ENCODE results near the gene APOC3.

APOC3 gene

DNA sequence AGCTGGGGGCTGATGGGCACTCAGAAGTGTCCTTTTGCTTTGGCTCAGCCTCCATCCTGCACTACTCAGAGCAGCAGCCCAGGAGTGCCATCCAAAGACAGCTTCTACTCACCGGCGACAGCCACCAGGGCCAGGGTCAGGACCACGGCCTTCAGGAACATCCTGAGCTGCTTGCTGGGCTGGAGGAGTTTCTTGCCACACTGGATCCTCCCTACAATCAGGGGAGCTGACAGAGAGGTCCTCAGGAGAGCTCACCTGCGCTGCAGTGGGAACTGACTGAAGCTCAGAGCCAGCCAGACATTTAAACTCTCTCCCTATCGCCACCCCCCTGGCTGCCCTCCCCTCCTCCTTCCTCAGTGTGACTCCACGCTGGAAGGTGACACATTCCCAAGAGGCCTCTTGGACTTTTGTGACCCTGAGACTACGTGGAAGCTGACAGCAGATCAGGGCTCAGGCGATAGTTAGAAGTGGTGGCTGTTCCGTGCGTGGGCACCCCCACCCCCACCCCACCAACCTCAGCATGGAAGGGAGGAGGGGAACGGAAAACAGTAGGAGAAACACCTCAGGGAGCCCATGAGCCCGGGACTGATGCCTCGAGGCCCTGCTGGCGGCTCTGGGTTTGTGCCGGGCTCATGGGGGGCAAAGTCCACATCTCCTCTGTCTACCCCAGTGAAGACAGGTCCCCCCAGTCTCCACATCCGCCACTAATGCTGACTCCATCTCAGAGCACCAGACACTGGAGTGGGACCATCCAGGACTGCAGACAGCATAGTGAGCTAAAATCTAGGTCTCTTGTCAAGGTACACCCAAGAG, 6.5 kb upstream of the APOC3 start, which contains the start of gene APOA4:
Gene APOA4, minus strand, starts transcription at position 274 of the 813 bp plus-strand sequence. Its CDS starts 113 bp downstream, at position 161.
- Histone ChIP-seq H3K4me1 (ENCODE audit: control insufficient read depth, insufficient read depth, low read length) (no peaks in the 10 kb centered on the region), H3K9ac (ENCODE audit: low read depth, low read length) (no peak within 1 kb of the TSS), H3K4me3 (ENCODE audit: low read depth, low read length) (no peak within 1 kb of the TSS), H3K27ac (ENCODE audit: low read depth, low read length) (no peak within 1 kb of the TSS), H3K27me3 (ENCODE audit: control insufficient read depth, insufficient read depth, low read length) (no peaks in the 10 kb centered on the region), H3K9me3 (ENCODE audit: control insufficient read depth, insufficient read depth, low read length) (no peaks in the 10 kb centered on the region), H3K36me3 (ENCODE audit: control insufficient read depth, insufficient read depth, low read length) (no peaks in the 10 kb centered on the region)

DNA sequence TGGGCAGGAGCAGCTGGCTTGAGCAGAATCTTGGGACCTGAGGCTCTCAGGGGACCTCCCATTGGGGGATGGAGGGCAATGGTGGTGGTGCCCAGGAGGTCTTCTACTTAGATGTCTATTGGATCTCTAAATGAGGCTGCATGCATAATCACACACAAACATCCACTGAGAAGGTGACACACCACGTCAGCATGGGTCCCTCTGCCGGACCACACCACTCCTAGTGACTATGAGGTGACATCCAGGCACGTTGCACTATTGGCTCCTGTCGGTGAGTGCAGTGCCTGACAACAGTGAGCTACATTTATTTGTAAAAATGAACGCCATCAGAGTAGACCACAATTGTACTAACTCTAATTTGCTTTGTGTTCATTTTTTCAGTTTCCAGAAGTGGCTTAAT, 4.3 kb upstream of the APOC3 start:
- H3K4me1 ChIP-seq (ENCODE audit: control insufficient read depth, insufficient read depth, low read length), result no peaks in the 10 kb centered on the region
- no peaks in the 10 kb centered on the region for H3K27me3 ChIP-seq (ENCODE audit: control insufficient read depth, insufficient read depth, low read length)
- H3K4me3 ChIP-seq (ENCODE audit: low read depth, low read length), result no peak overlapping the region
- H3K9me3 ChIP-seq (ENCODE audit: control insufficient read depth, insufficient read depth, low read length), result no peaks in the 10 kb centered on the region
- no peaks in the 10 kb centered on the region for H3K36me3 ChIP-seq (ENCODE audit: control insufficient read depth, insufficient read depth, low read length)
- H3K9ac ChIP-seq (ENCODE audit: low read depth, low read length), result no peak overlapping the region
- no peak overlapping the region for H3K27ac ChIP-seq (ENCODE audit: low read depth, low read length)

DNA sequence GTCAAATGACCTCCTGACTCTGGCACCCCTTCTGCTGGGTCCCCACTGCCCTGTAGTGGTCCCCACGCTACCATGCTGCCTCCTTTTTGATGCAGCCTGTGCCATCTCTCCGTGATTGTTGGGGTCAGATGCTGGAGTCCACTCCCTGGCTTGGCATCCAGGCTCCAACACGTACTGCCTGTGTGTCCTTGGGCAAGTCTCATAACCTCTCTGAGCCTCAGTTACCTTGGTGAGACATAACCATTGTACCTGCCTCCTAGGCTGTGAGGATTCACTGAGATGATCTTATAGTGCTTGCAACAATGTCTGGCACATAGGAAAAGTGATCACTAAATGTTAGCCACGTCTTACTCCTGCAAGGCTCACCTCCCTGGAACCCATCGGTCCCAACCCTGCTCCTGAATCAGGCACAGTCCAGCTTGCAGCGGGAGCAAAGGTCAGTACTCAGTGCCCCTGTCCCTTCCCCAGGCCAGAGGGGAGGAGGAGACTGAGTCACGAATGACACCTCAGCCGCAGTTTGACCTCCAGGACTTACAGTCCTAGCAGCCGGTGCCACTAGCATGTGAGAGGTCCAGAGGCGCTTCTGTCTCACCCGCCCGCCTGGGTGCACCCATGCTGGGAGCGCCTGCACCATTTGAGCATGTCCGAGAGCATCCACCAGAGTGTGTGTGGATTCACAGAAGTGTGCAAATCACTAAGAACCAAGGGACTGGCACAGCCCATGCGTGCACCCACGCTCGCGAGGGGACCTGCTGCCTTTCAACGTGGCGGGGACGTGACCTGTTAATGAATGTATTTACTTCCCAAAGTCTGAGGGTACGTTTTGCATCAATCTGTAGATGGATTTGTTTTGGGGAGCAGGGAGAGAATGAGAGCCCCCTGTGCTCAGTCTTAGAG, 3.6 kb upstream of the APOC3 start:
- Histone ChIP-seq H3K4me1 (ENCODE audit: control insufficient read depth, insufficient read depth, low read length) (no peaks in the 10 kb centered on the region), H3K9ac (ENCODE audit: low read depth, low read length) (no peak overlapping the region), H3K36me3 (ENCODE audit: control insufficient read depth, insufficient read depth, low read length) (no peaks in the 10 kb centered on the region), H3K27me3 (ENCODE audit: control insufficient read depth, insufficient read depth, low read length) (no peaks in the 10 kb centered on the region), H3K27ac (ENCODE audit: low read depth, low read length) (no peak overlapping the region), H3K4me3 (ENCODE audit: low read depth, low read length) (no peak overlapping the region), H3K9me3 (ENCODE audit: control insufficient read depth, insufficient read depth, low read length) (no peaks in the 10 kb centered on the region)

DNA sequence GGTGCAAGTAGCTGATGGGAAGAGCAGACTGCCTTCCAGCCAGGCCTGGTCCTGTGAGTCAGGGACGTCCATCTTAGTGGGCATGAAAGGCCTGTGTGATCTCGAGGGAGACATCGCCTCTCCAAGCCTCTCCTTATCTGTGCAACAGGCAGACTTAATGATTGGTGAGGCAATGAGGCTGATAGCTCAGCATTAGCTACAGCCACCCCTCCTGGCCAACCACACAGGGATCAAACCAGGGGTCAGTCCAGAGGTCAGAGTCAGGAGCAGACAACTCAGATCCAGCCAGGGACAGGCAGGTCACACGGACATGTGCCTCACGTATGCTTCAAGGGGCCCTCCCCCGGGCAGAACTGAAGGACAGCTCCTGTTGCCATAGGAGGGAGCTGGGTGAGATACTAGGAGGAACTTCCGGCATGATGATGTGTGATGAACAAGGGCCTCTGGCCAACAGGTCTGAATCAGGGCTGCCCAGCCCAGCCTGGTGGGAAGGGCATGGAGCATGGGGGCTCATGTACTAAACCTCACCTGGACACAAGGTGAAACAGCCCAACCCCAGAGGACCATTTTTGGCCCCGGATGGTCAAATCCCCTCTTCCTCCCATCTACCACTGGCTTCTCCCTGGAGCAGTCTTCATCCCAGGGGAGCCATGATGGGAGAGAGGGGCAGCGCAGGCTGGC, 2.8 kb upstream of the APOC3 start:
- H3K27me3 ChIP-seq (ENCODE audit: control insufficient read depth, insufficient read depth, low read length), result no peaks in the 10 kb centered on the region
- no peaks in the 10 kb centered on the region for H3K4me1 ChIP-seq (ENCODE audit: control insufficient read depth, insufficient read depth, low read length)
- no peak overlapping the region for H3K27ac ChIP-seq (ENCODE audit: low read depth, low read length)
- no peak overlapping the region for H3K4me3 ChIP-seq (ENCODE audit: low read depth, low read length)
- no peaks in the 10 kb centered on the region for H3K9me3 ChIP-seq (ENCODE audit: control insufficient read depth, insufficient read depth, low read length)
- no peak overlapping the region for H3K9ac ChIP-seq (ENCODE audit: low read depth, low read length)
- H3K36me3 ChIP-seq (ENCODE audit: control insufficient read depth, insufficient read depth, low read length), result no peaks in the 10 kb centered on the region

DNA sequence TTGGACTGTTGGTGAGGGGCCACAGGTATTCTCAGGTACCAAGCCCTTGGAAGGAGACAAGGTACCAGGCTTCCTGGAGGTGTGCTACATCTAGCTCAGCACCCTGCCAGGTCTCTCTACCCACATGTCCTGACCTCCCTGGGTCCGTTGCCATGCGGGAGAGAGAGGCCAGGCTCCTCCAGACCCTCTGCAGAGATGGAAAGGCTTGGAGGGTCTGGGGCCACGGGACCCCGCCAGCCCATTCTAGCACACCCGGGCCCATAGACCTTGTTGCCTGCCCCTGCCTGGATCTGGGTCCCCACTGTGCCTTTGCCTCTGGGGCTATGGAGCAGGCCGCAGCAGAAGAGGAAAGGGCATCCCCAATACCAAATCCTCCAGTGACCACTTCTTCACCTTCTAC, 2.2 kb upstream of the APOC3 start:
- no peak overlapping the region for H3K4me3 ChIP-seq (ENCODE audit: low read depth, low read length)
- no peak overlapping the region for H3K27ac ChIP-seq (ENCODE audit: low read depth, low read length)
- no peaks in the 10 kb centered on the region for H3K27me3 ChIP-seq (ENCODE audit: control insufficient read depth, insufficient read depth, low read length)
- H3K36me3 ChIP-seq (ENCODE audit: control insufficient read depth, insufficient read depth, low read length), result no peaks in the 10 kb centered on the region
- H3K9me3 ChIP-seq (ENCODE audit: control insufficient read depth, insufficient read depth, low read length), result no peaks in the 10 kb centered on the region
- H3K4me1 ChIP-seq (ENCODE audit: control insufficient read depth, insufficient read depth, low read length), result no peaks in the 10 kb centered on the region
- no peak overlapping the region for H3K9ac ChIP-seq (ENCODE audit: low read depth, low read length)

DNA sequence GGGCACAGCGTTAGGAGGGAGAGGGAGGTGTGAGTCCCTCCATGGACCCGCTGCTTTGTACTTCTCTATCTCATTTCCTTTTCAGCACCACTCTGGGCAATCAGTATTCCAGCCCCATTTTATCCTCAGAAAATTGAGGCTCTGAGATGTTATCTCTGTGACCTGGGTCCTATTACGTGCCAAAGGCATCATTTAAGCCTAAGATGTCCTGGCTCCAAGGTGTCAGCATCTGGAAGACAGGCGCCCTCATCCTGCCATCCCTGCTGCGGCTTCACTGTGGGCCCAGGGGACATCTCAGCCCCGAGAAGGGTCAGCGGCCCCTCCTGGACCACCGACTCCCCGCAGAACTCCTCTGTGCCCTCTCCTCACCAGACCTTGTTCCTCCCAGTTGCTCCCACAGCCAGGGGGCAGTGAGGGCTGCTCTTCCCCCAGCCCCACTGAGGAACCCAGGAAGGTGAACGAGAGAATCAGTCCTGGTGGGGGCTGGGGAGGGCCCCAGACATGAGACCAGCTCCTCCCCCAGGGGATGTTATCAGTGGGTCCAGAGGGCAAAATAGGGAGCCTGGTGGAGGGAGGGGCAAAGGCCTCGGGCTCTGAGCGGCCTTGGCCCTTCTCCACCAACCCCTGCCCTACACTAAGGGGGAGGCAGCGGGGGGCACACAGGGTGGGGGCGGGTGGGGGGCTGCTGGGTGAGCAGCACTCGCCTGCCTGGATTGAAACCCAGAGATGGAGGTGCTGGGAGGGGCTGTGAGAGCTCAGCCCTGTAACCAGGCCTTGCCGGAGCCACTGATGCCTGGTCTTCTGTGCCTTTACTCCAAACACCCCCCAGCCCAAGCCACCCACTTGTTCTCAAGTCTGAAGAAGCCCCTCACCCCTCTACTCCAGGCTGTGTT, 829 bp upstream of the APOC3 start:
- Histone ChIP-seq H3K4me1 (ENCODE audit: control insufficient read depth, insufficient read depth, low read length) (no peaks in the 10 kb centered on the region), H3K27ac (ENCODE audit: low read depth, low read length) (no peak overlapping the region), H3K9me3 (ENCODE audit: control insufficient read depth, insufficient read depth, low read length) (no peaks in the 10 kb centered on the region), H3K9ac (ENCODE audit: low read depth, low read length) (no peak overlapping the region), H3K36me3 (ENCODE audit: control insufficient read depth, insufficient read depth, low read length) (no peaks in the 10 kb centered on the region), H3K27me3 (ENCODE audit: control insufficient read depth, insufficient read depth, low read length) (no peaks in the 10 kb centered on the region), H3K4me3 (ENCODE audit: low read depth, low read length) (no peak overlapping the region)

DNA sequence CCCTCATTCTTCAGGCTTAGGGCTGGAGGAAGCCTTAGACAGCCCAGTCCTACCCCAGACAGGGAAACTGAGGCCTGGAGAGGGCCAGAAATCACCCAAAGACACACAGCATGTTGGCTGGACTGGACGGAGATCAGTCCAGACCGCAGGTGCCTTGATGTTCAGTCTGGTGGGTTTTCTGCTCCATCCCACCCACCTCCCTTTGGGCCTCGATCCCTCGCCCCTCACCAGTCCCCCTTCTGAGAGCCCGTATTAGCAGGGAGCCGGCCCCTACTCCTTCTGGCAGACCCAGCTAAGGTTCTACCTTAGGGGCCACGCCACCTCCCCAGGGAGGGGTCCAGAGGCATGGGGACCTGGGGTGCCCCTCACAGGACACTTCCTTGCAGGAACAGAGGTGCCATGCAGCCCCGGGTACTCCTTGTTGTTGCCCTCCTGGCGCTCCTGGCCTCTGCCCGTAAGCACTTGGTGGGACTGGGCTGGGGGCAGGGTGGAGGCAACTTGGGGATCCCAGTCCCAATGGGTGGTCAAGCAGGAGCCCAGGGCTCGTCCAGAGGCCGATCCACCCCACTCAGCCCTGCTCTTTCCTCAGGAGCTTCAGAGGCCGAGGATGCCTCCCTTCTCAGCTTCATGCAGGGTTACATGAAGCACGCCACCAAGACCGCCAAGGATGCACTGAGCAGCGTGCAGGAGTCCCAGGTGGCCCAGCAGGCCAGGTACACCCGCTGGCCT, 641 bp downstream of the APOC3 start:
- H3K9me3 ChIP-seq (ENCODE audit: control insufficient read depth, insufficient read depth, low read length), result no peaks in the 10 kb centered on the region
- H3K27me3 ChIP-seq (ENCODE audit: control insufficient read depth, insufficient read depth, low read length), result peaks cover 5% of the 10 kb centered on the region; the same call in 1 of the 2 replicates
- no peak overlapping the region for H3K27ac ChIP-seq (ENCODE audit: low read depth, low read length)
- no peaks in the 10 kb centered on the region for H3K36me3 ChIP-seq (ENCODE audit: control insufficient read depth, insufficient read depth, low read length)
- H3K4me1 ChIP-seq (ENCODE audit: control insufficient read depth, insufficient read depth, low read length), result peaks cover 3% of the 10 kb centered on the region; the same call in 1 of the 2 replicates
- no peak overlapping the region for H3K9ac ChIP-seq (ENCODE audit: low read depth, low read length)
- no peak overlapping the region for H3K4me3 ChIP-seq (ENCODE audit: low read depth, low read length)

DNA sequence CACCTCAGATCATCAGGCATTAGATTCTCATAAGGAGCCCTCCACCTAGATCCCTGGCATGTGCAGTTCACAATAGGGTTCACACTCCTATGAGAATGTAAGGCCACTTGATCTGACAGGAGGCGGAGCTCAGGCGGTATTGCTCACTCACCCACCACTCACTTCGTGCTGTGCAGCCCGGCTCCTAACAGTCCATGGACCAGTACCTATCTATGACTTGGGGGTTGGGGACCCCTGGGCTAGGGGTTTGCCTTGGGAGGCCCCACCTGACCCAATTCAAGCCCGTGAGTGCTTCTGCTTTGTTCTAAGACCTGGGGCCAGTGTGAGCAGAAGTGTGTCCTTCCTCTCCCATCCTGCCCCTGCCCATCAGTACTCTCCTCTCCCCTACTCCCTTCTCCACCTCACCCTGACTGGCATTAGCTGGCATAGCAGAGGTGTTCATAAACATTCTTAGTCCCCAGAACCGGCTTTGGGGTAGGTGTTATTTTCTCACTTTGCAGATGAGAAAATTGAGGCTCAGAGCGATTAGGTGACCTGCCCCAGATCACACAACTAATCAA, 2.2 kb downstream of the APOC3 start:
- no peaks in the 10 kb centered on the region for H3K36me3 ChIP-seq (ENCODE audit: control insufficient read depth, insufficient read depth, low read length)
- H3K4me1 ChIP-seq (ENCODE audit: control insufficient read depth, insufficient read depth, low read length), result peaks cover 5% of the 10 kb centered on the region; the same call in 1 of the 2 replicates
- no peak overlapping the region for H3K9ac ChIP-seq (ENCODE audit: low read depth, low read length)
- no peak overlapping the region for H3K27ac ChIP-seq (ENCODE audit: low read depth, low read length)
- H3K4me3 ChIP-seq (ENCODE audit: low read depth, low read length), result no peak overlapping the region
- peaks cover 6% of the 10 kb centered on the region; the same call in 1 of the 2 replicates for H3K27me3 ChIP-seq (ENCODE audit: control insufficient read depth, insufficient read depth, low read length)
- H3K9me3 ChIP-seq (ENCODE audit: control insufficient read depth, insufficient read depth, low read length), result no peaks in the 10 kb centered on the region

DNA sequence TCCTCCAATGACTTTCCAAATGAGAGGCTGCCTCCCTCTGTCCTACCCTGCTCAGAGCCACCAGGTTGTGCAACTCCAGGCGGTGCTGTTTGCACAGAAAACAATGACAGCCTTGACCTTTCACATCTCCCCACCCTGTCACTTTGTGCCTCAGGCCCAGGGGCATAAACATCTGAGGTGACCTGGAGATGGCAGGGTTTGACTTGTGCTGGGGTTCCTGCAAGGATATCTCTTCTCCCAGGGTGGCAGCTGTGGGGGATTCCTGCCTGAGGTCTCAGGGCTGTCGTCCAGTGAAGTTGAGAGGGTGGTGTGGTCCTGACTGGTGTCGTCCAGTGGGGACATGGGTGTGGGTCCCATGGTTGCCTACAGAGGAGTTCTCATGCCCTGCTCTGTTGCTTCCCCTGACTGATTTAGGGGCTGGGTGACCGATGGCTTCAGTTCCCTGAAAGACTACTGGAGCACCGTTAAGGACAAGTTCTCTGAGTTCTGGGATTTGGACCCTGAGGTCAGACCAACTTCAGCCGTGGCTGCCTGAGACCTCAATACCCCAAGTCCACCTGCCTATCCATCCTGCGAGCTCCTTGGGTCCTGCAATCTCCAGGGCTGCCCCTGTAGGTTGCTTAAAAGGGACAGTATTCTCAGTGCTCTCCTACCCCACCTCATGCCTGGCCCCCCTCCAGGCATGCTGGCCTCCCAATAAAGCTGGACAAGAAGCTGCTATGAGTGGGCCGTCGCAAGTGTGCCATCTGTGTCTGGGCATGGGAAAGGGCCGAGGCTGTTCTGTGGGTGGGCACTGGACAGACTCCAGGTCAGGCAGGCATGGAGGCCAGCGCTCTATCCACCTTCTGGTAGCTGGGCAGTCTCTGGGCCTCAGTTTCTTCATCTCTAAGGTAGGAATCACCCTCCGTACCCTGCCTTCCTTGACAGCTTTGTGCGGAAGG, 2.9 kb downstream of the APOC3 start:
- Histone ChIP-seq H3K9ac (ENCODE audit: low read depth, low read length) (no peak overlapping the region), H3K9me3 (ENCODE audit: control insufficient read depth, insufficient read depth, low read length) (no peaks in the 10 kb centered on the region), H3K4me1 (ENCODE audit: control insufficient read depth, insufficient read depth, low read length) (peaks cover 5% of the 10 kb centered on the region; the same call in 1 of the 2 replicates), H3K36me3 (ENCODE audit: control insufficient read depth, insufficient read depth, low read length) (no peaks in the 10 kb centered on the region), H3K4me3 (ENCODE audit: low read depth, low read length) (no peak overlapping the region), H3K27ac (ENCODE audit: low read depth, low read length) (no peak overlapping the region), H3K27me3 (ENCODE audit: control insufficient read depth, insufficient read depth, low read length) (peaks cover 6% of the 10 kb centered on the region; the same call in 1 of the 2 replicates)

Measured in HUES48 (cell line).